HEK293T (cell line): ENCODE measurements around the gene TGFBR3.

ENCODE experiments used
- ARNT ChIP-seq: fragments of 450-650 bp; IDR thresholded peaks from 2 replicates; pipeline ENCODE4 v1.6.1; 2017; ENCODE audit warnings: mild to moderate bottlenecking
- BHLHE40 ChIP-seq: fragments of 450-650 bp; IDR thresholded peaks from 2 replicates; pipeline ENCODE4 v1.6.1; 2016; ENCODE audit warnings: mild to moderate bottlenecking, moderate library complexity, borderline replicate concordance
- ELF4 ChIP-seq: fragments of 450-650 bp; IDR thresholded peaks from 2 replicates; pipeline ENCODE4 v1.6.1; 2017; ENCODE audit warnings: antibody characterized with exemption
- FOXM1 ChIP-seq: fragments of 450-650 bp; IDR thresholded peaks from 2 replicates; pipeline ENCODE4 v1.6.1; 2017; ENCODE audit warnings: mild to moderate bottlenecking, borderline replicate concordance
- LEF1 ChIP-seq: fragments of 450-650 bp; IDR thresholded peaks from 2 replicates; pipeline ENCODE4 v1.6.1; 2017; ENCODE audit warnings: mild to moderate bottlenecking, borderline replicate concordance
- NFRKB ChIP-seq: fragments of 450-650 bp; IDR thresholded peaks from 2 replicates; pipeline ENCODE4 v1.6.1; 2016; ENCODE audit warnings: mild to moderate bottlenecking, moderate library complexity
- SP1 ChIP-seq: fragments of 450-650 bp; IDR thresholded peaks from 2 replicates; pipeline ENCODE4 v1.6.1; 2017
- SUZ12 ChIP-seq: fragments of 450-650 bp; IDR thresholded peaks from 2 replicates; pipeline ENCODE4 v1.6.1; 2016; ENCODE audit warnings: mild to moderate bottlenecking
- TARDBP ChIP-seq: fragments of 450-650 bp; IDR thresholded peaks from 2 replicates; pipeline ENCODE4 v1.6.1; 2016
- TF ChIP-seq, protein P1 (sequence below): fragments of 450-650 bp; IDR thresholded peaks from 2 replicates; pipeline ENCODE4 v1.6.1; 2016

DNA sequence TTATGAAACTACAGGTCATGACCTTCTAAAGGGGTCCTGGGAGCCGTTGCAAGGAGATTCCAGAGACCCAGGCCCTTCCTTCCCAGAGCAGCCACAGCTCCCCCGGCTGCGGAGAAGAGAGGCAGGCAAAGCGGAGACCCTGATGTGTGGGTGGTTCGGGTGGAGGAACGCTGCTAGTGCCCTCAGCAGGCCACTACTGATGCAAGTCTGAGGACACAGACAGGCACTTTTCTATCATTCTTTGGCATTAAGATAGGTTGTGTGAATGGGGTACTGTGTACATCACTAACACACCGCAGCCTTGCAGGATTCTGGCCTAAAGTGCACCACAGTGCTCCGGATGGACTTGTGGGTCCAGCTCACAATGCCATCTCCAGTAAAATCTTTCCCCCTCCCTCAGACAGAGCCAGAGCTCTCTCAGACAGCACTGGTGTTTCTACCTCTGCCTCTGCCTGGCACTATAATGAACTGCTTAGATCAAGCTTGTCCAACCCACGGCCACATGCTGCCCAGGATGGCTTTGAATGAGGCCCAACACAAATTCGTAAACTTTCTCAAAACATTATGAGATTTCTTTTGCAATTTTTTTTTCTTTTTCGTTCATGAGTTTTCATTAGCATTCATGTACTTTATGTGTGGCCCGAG lies 121.4 kb downstream of the TGFBR3 start:
- no peak for TF ChIP-seq SUZ12
- TF ChIP-seq BHLHE40: no peak
- TF ChIP-seq ARNT: no peak
- TF ChIP-seq LEF1: no peak
- TF ChIP-seq ELF4: no peak
- TF ChIP-seq TARDBP: no peak
- no peak for TF ChIP-seq NFRKB
- TF ChIP-seq SP1: no peak
- TF ChIP-seq FOXM1: no peak
- TF ChIP-seq, protein P1, sequence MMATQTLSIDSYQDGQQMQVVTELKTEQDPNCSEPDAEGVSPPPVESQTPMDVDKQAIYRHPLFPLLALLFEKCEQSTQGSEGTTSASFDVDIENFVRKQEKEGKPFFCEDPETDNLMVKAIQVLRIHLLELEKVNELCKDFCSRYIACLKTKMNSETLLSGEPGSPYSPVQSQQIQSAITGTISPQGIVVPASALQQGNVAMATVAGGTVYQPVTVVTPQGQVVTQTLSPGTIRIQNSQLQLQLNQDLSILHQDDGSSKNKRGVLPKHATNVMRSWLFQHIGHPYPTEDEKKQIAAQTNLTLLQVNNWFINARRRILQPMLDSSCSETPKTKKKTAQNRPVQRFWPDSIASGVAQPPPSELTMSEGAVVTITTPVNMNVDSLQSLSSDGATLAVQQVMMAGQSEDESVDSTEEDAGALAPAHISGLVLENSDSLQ: no peak
